ENCODE results near the gene MGLL.

Gene MGLL

GRCh38 chr3:127801731-127802313 is 20.5 kb downstream of the MGLL start:
- no CpG with 5 or more reads among the region's 3 CpGs for WGBS (ENCODE audit: insufficient coverage, insufficient read length)
- H3K4me3 ChIP-seq (ENCODE audit: low read length): no peak overlapping the region
- H3K9me3 ChIP-seq (ENCODE audit: control insufficient read depth, insufficient read depth, low read length): no peaks in the 10 kb centered on the region
- H3K36me3 ChIP-seq (ENCODE audit: control insufficient read depth, insufficient read depth, low read length): no peaks in the 10 kb centered on the region
- H3K27me3 ChIP-seq (ENCODE audit: control insufficient read depth, insufficient read depth, low read length): no peaks in the 10 kb centered on the region
- H3K27ac ChIP-seq (ENCODE audit: low read length): no peak overlapping the region
- no peak for DNase-seq (ENCODE audit: low read depth, low spot score)
- no peaks in the 10 kb centered on the region for H3K4me1 ChIP-seq (ENCODE audit: control insufficient read depth, insufficient read depth, low read length)

DNA sequence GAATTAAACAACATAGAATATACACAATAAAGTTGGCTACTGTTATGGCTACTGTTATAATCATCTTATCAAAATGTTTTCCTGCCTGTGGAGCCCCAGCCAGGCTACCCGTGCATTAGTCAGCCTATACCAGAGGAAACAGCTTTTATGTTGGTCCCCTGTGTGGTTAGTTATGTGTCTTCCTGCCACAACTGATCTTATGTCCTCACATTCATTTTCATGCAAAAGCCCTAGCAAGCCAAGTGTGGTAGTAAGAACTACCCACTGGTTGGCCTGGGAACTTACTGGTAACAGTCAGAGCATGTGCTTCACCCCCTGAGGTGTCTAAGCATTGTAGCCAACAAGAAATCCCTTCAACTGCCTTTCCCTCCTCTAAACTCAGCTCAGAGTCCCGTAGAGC is 21.8 kb downstream of the MGLL start:
- no peak for DNase-seq (ENCODE audit: low read depth, low spot score)
- no CpG with 5 or more reads among the region's 2 CpGs for WGBS (ENCODE audit: insufficient coverage, insufficient read length)
- Histone ChIP-seq H3K4me3 (ENCODE audit: low read length) (no peak overlapping the region), H3K27ac (ENCODE audit: low read length) (no peak overlapping the region), H3K27me3 (ENCODE audit: control insufficient read depth, insufficient read depth, low read length) (no peaks in the 10 kb centered on the region), H3K4me1 (ENCODE audit: control insufficient read depth, insufficient read depth, low read length) (no peaks in the 10 kb centered on the region), H3K9me3 (ENCODE audit: control insufficient read depth, insufficient read depth, low read length) (no peaks in the 10 kb centered on the region), H3K36me3 (ENCODE audit: control insufficient read depth, insufficient read depth, low read length) (no peaks in the 10 kb centered on the region)

DNA sequence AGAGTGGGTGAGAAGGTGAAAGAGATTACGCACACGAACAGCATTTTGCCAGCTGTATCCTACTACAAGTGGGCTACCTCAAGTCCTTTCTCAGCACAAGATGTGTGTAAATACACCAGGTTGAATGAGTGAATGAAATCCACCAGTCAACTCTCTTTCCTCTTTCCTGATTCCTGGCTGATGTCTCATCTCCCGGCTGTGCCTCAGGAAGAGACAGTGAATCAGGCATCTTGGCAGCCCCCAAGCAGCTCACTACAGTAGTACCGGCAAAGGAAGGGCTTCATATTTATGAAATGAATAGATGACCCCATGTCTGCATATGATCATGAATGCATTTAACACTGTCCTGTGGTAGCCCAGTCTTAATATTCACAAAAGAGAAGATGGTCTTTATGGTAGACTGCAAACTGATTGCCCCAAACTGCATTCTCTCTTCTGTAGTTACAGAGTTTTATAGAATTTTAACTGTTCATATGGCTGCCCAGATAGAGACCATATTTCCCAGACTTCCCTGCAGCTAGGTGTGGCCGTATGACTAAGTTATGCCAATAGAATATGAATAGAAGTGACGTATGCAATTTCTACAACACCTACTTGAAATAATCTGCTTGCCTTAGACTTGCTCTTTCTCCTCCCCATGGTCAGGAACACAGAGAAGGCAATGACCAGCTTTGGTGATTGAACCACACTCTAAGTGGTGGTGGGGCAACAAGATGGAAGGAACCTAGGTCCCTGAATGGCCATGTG is 22.7 kb downstream of the MGLL start:
- no peaks in the 10 kb centered on the region for H3K9me3 ChIP-seq (ENCODE audit: control insufficient read depth, insufficient read depth, low read length)
- H3K4me1 ChIP-seq (ENCODE audit: control insufficient read depth, insufficient read depth, low read length): no peaks in the 10 kb centered on the region
- H3K27ac ChIP-seq (ENCODE audit: low read length): no peak overlapping the region
- no peaks in the 10 kb centered on the region for H3K36me3 ChIP-seq (ENCODE audit: control insufficient read depth, insufficient read depth, low read length)
- no peak for DNase-seq (ENCODE audit: low read depth, low spot score)
- WGBS (ENCODE audit: insufficient coverage, insufficient read length): no CpG with 5 or more reads among the region's 6 CpGs
- H3K27me3 ChIP-seq (ENCODE audit: control insufficient read depth, insufficient read depth, low read length): no peaks in the 10 kb centered on the region
- H3K4me3 ChIP-seq (ENCODE audit: low read length): no peak overlapping the region

DNA sequence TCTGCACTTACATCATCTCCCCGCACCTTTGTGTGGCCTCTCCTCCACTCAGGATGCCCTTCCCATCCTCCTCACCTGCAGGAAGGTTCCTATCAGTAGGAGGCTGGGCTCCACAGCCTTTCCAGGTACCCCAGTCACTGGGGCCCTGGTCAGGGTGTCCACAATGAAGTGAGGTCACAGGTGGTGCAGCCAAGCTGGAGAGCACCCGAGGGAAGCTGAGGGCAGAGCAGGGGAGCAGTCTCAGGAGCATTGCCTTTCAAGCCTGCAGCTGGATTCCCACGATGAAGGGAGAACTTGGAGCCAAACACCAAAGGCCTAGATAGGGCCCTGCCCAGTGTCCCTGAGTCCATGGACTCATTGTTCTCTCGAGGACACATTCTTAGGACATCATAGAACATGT is 23.6 kb downstream of the MGLL start:
- DNase-seq (ENCODE audit: low read depth, low spot score): no peak
- Histone ChIP-seq H3K9me3 (ENCODE audit: control insufficient read depth, insufficient read depth, low read length) (no peaks in the 10 kb centered on the region), H3K27me3 (ENCODE audit: control insufficient read depth, insufficient read depth, low read length) (no peaks in the 10 kb centered on the region), H3K4me1 (ENCODE audit: control insufficient read depth, insufficient read depth, low read length) (no peaks in the 10 kb centered on the region), H3K4me3 (ENCODE audit: low read length) (no peak overlapping the region), H3K27ac (ENCODE audit: low read length) (no peak overlapping the region), H3K36me3 (ENCODE audit: control insufficient read depth, insufficient read depth, low read length) (no peaks in the 10 kb centered on the region)
- no CpG with 5 or more reads among the region's 4 CpGs for WGBS (ENCODE audit: insufficient coverage, insufficient read length)

DNA sequence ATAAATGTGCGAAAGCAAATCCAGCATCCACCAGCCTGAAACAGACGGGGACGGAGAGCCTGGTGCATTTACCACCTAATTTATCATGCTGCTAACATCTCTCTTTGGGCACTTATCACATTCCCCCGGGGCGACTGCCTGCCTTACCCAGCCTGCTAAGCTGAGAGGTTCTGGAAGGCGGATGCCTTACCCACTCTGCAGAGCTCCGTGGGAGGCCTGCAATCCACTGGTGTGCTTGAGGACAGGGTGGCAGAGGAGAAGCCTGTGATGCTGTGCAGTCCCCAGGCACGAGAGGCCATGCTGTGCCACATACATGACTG is 25.5 kb downstream of the MGLL start:
- no peak overlapping the region for H3K4me3 ChIP-seq (ENCODE audit: low read length)
- H3K36me3 ChIP-seq (ENCODE audit: control insufficient read depth, insufficient read depth, low read length): no peaks in the 10 kb centered on the region
- H3K4me1 ChIP-seq (ENCODE audit: control insufficient read depth, insufficient read depth, low read length): no peaks in the 10 kb centered on the region
- WGBS (ENCODE audit: insufficient coverage, insufficient read length): no CpG with 5 or more reads among the region's 8 CpGs
- no peak for DNase-seq (ENCODE audit: low read depth, low spot score)
- no peaks in the 10 kb centered on the region for H3K9me3 ChIP-seq (ENCODE audit: control insufficient read depth, insufficient read depth, low read length)
- H3K27ac ChIP-seq (ENCODE audit: low read length): no peak overlapping the region
- H3K27me3 ChIP-seq (ENCODE audit: control insufficient read depth, insufficient read depth, low read length): no peaks in the 10 kb centered on the region

DNA sequence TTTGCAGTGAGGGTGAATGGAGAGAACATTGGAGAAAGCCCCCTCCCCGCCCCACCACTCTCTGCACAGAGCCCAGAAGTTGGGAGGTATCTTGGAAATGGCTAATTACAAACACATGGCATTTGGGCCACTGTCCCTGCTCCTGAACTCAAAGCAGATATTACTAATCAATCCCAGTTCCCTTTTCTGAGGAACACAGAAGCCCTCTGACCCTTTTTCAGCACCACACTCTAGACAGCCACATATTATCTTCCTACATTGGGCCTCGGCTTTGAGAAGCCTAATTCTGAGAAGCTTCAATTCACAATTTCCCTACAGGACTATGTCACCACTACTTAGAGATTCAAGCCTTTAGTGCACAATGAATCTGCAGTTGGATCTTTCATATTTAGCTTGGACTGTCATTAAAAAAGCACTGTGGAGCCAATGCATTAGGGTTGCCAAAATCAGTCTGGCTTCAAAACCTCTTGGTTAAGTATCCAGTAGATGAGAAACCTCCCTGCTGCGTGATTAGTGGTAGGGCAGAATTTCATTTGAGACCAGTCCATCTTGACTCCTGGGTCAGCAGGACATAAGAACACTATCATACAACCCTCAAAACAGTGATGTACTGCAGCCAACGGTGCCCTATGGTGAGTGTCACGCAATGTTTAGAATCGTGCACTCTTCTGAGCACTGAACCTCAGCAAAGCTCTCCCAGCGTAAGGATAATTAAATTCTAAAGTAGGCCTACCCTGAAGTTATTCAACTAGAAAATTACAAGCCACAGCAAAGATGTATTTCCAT is 26.1 kb downstream of the MGLL start:
- no peak for DNase-seq (ENCODE audit: low read depth, low spot score)
- no peak overlapping the region for H3K4me3 ChIP-seq (ENCODE audit: low read length)
- H3K36me3 ChIP-seq (ENCODE audit: control insufficient read depth, insufficient read depth, low read length): no peaks in the 10 kb centered on the region
- H3K27me3 ChIP-seq (ENCODE audit: control insufficient read depth, insufficient read depth, low read length): no peaks in the 10 kb centered on the region
- WGBS (ENCODE audit: insufficient coverage, insufficient read length): no CpG with 5 or more reads among the region's 7 CpGs
- H3K9me3 ChIP-seq (ENCODE audit: control insufficient read depth, insufficient read depth, low read length): no peaks in the 10 kb centered on the region
- H3K27ac ChIP-seq (ENCODE audit: low read length): no peak overlapping the region
- H3K4me1 ChIP-seq (ENCODE audit: control insufficient read depth, insufficient read depth, low read length): no peaks in the 10 kb centered on the region

DNA sequence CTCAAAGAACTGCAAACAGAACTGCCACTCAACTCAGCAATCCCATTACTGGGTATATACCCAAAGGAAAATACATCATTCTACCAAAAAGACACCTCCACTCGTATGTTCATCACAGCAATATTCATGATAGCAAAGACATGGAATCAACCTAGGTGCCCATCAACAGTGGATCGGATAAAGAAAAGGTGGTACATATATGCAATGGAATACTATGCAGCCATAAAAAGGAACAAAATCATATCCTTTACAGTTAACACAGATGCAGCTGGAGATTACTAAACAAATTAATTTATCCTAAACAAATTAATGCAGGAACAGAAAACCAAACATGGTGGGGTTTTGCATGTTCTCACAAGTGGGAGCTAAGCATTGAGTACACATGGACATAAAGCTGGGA is 27.3 kb downstream of the MGLL start:
- no peaks in the 10 kb centered on the region for H3K27me3 ChIP-seq (ENCODE audit: control insufficient read depth, insufficient read depth, low read length)
- WGBS (ENCODE audit: insufficient coverage, insufficient read length): no CpG with 5 or more reads among the region's 2 CpGs
- no peak overlapping the region for H3K4me3 ChIP-seq (ENCODE audit: low read length)
- H3K4me1 ChIP-seq (ENCODE audit: control insufficient read depth, insufficient read depth, low read length): no peaks in the 10 kb centered on the region
- DNase-seq (ENCODE audit: low read depth, low spot score): no peak
- H3K27ac ChIP-seq (ENCODE audit: low read length): no peak overlapping the region
- no peaks in the 10 kb centered on the region for H3K36me3 ChIP-seq (ENCODE audit: control insufficient read depth, insufficient read depth, low read length)
- H3K9me3 ChIP-seq (ENCODE audit: control insufficient read depth, insufficient read depth, low read length): no peaks in the 10 kb centered on the region

- WGBS (ENCODE audit: insufficient coverage, insufficient read length): no CpG with 5 or more reads among the region's 2 CpGs
- H3K9me3 ChIP-seq (ENCODE audit: control insufficient read depth, insufficient read depth, low read length): no peaks in the 10 kb centered on the region
- no peaks in the 10 kb centered on the region for H3K27me3 ChIP-seq (ENCODE audit: control insufficient read depth, insufficient read depth, low read length)
- H3K4me3 ChIP-seq (ENCODE audit: low read length): no peak overlapping the region
- DNase-seq (ENCODE audit: low read depth, low spot score): no peak
- H3K36me3 ChIP-seq (ENCODE audit: control insufficient read depth, insufficient read depth, low read length): no peaks in the 10 kb centered on the region
- no peak overlapping the region for H3K27ac ChIP-seq (ENCODE audit: low read length)
- no peaks in the 10 kb centered on the region for H3K4me1 ChIP-seq (ENCODE audit: control insufficient read depth, insufficient read depth, low read length)
Observed at GRCh38 chr3:127794402-127794801, 27.9 kb downstream of the MGLL start.

- Histone ChIP-seq H3K36me3 (ENCODE audit: control insufficient read depth, insufficient read depth, low read length) (no peaks in the 10 kb centered on the region), H3K4me3 (ENCODE audit: low read length) (no peak overlapping the region), H3K27ac (ENCODE audit: low read length) (no peak overlapping the region), H3K27me3 (ENCODE audit: control insufficient read depth, insufficient read depth, low read length) (no peaks in the 10 kb centered on the region), H3K9me3 (ENCODE audit: control insufficient read depth, insufficient read depth, low read length) (no peaks in the 10 kb centered on the region), H3K4me1 (ENCODE audit: control insufficient read depth, insufficient read depth, low read length) (no peaks in the 10 kb centered on the region)
- no CpG with 5 or more reads among the region's 18 CpGs for WGBS (ENCODE audit: insufficient coverage, insufficient read length)
- no peak for DNase-seq (ENCODE audit: low read depth, low spot score)
Observed at GRCh38 chr3:127792541-127793292, 29.6 kb downstream of the MGLL start.

GRCh38 chr3:127791221-127791913 is 30.9 kb downstream of the MGLL start:
- DNase-seq (ENCODE audit: low read depth, low spot score): no peak
- H3K27ac ChIP-seq (ENCODE audit: low read length): no peak overlapping the region

More at GRCh38 chr3:127791221-127791913, 30.9 kb downstream of the MGLL start:
- Histone ChIP-seq H3K4me3 (ENCODE audit: low read length) (no peak overlapping the region), H3K27me3 (ENCODE audit: control insufficient read depth, insufficient read depth, low read length) (no peaks in the 10 kb centered on the region), H3K36me3 (ENCODE audit: control insufficient read depth, insufficient read depth, low read length) (no peaks in the 10 kb centered on the region), H3K4me1 (ENCODE audit: control insufficient read depth, insufficient read depth, low read length) (no peaks in the 10 kb centered on the region), H3K9me3 (ENCODE audit: control insufficient read depth, insufficient read depth, low read length) (no peaks in the 10 kb centered on the region)
- WGBS (ENCODE audit: insufficient coverage, insufficient read length): no CpG with 5 or more reads among the region's 9 CpGs
